Stimulated activated CD8-positive, alpha-beta memory T cell treated with anti-CD3 and anti-CD28 coated beads, Interleukin-2, amount 100 ng/mL, for 48 hours (primary cell): ENCODE data around the gene HLA-E.
"Not testable (repeated sequence)": the region's sequence is repeated elsewhere in the genome, so short reads cannot be mapped to it uniquely, and the experiment has no call there.

Source experiments
- DNase-seq, 2 donors: peaks; one replicate each; pipeline ENCODE4 v3.0.0-alpha.2; 2020; ENCODE audit warnings: low read depth in 2 of 2

HLA-E gene

GRCh38 chr6:30507849-30508827, 18.8 kb downstream of the HLA-E start:
- DNase-seq: no peak

DNA sequence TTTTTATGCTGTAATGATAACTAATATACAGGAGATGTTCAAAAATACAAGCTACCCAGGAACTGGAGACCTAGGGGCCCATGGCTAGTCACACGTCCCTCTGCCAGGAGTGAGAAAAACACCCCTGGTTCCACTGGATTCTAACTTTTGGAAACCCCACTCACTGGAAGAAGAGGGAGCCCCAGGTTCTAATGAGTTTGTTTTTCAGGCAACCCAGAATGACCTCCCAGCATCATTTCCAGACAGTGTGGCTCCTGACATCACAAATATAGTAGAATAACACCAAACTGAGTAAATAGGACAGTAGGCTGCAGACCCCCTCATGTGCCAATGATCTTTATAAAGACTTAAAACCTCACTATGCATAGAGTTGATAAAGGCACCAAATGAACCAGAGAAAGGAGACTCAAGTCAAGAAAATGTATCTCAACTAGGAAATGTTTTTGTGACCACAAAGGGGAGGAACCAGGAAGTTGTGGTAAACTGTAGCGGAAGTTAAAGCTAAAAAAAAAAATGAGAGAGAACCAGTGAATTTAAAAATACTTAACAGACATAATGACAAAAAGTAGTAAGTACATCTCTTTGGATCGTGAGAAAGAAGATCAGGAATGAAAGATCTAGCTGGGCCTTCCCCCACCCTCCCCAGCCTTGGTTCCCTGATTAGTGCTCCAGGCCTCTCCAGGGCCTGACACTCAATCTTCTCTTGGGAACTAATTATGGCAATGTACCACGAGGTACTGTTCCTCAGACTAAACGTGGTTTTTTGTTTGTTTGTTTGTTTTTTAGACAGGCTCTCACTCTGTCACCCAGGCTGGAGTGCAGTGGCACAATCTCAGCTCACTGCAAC, 19.8 kb downstream of the HLA-E start:
- DNase-seq: no peak

DNA sequence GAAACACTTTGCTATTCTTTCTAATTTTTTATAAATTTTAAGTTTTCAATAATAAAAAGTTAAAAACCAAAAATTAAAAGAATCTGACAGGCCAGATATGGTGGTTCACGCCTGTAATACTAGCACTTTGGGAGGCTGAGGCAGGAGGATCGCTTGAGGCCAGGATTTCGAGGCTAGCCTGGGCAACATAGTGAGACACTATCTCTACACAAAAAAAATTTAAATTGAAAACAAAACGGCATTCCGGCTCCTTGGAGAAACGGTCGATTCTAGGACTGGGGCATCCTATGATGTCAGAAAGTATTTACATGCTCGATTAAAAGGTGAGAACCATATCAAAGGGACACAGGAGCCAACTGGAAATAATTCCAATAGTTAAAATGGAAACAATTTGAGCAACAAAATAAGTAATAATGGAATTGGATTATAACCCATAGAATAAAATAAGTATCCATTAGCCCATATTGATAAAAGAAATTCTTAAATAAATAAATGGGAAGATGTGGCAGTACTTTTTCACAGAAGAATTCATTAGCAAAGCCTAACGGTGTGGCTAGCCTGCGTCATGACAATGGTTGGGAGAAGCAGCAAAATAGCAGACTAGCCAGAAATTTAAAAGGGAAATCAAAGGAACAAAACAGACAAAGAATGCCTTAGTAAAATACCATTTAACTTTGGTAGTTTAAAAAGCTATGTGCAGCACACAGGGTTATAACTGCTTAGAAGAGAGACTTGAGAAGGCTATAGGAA, 21.3 kb downstream of the HLA-E start:
- DNase-seq: no peak

DNA sequence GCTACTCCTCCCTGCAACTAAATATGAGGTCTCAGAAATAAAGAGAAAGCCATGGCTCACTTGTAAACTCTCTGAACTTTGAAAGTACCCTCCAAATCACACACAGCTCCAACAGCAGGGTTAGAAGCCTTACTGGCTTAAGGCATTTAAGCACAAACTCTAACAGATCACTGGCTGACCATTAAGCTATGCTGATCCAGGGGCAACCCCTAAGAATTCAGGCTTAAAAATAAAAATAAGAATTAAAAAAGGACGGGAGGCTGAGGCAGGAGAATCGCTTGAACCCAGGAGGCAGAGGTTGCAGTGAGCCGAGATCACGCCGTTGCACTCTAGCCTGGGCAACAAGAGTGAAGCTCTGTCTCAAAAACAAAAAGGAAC, 21.8 kb downstream of the HLA-E start:
- no peak for DNase-seq

DNA sequence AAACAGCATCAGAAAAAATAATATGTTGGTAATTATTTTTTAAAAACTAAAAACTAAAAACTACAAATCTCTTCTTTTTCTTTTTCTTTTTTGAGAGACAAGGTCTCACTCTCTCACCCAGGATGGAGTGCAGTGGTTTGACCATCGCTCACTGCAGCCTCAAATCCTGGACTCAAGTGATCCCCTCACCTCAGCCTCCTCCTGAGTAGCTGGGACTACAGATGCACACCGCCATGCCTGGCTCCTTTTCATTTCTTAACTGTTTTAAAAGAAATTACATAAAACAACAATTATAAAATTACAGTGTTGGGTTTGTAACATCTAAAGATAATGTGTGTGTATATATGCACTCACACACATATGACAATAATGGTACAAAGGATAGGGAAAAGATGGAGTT, 24.1 kb downstream of the HLA-E start:
- no peak for DNase-seq

DNA sequence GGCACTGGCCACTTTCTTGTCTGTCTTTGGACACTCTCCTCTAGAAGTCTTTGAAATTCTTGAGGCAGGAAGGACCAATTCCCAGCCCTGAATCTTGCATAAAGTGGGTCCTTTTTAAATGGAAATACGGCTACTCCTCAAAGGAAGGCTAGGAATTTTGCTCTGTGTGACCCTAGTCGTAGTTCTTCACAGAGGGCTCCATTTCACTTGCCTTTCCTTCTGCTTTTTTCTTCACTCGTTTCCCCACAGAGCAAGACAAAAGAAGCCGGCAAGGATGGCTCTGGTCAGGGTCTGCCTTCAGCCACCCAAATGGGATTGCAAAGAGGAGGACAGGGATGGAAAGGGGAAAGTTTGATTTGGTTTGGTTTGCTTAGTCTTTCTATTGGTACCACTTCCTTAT, 25.8 kb downstream of the HLA-E start:
- no peak for DNase-seq

- DNase-seq: peak; percentile 69 to 84
These were observed 26.8 kb downstream of the HLA-E start for GRCh38 chr6:30515944-30516753.

DNA sequence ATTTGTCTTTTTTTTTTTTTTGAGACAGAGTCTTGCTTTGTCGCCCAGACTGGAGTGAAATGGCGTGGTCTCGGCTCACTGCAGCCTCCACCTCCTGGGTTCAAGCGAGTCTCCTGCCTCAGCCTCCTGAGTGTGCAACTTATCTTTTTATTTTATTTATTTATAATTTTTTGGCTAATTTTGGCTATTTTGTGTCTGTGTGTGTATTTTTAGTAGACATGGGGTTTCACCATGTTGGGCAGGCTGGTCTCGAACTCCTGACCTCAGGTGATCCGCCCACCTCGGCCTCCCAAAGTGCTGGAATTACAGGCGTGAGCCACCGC, 27.4 kb downstream of the HLA-E start:
- DNase-seq: not testable (repeated sequence)

DNA sequence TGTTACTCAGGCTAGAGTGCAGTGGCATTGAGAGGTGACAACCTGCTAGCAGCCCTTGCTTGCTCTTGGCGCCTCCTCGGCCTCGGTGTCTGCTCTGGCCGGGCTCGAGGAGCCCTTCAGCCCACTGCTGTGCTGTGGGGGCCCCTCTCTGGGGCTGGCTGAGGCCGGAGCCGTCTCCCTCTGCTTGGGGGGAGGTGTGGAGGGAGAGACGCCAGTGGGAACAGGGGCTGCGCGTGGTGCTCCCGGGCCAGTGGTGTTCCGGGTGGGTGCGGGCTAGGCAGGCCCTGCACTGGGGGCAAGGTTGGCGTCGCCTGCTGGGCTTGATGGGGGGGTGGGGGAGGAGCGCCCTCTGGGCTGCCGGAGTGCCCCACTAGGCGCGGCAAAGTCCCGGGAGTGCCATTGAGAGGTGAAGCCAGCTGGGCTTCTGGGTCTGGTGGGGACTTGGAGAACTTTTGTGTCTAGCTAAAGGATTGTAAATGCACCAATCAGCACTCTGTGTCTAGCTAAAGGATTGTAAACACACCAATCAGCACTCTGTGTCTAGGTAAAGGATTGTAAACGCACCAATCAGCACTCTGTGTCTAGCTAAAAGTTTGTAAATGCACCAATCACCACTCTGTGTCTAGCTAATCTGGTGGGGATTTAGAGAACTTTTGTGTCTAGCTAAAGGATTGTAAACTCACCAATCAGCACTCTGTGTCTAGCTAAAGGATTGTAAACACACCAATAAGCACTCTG, 28.6 kb downstream of the HLA-E start:
- not testable (repeated sequence) for DNase-seq

- not testable (repeated sequence) for DNase-seq
These were observed 29.3 kb downstream of the HLA-E start for GRCh38 chr6:30518505-30519145.

DNA sequence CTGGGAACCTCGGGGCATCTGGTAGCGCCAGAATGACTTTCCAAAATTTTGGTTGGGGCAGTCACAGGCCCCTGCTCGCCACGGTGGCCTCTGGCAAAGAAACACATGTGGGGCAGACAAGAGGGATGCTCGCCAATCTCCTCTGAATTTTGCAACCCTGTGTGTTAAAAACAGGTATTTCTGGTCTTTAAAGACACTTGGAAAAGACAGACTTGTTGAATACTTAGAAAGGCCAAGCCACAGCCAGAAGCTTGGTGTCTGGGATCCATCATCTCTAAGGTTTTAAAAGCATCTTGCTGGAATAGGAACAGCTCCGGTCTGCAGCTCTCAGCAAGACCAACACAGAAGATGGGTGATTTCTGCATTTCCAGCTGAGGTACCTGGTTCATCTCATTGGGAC, 31.2 kb downstream of the HLA-E start:
- DNase-seq: no peak

DNA sequence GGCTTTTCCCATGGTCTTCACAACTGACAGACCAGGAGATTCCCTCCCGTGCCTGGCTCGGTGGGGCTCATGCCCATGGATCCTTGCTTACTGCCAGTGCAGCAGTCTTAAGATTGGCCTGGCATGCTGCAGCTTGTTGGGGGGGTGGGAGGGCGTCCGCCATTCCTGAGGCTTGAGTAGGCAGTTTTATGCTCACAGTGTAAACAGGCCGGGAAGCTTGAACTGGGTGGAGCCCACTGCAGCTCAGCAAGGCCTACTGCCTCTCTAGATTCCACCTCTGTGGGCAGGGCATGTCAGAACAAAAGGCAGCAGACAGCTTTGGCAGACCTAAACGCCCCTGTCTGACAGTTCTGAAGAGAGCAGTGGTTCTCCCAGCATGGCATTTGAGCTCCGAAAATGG, 31.8 kb downstream of the HLA-E start:
- not testable (repeated sequence) for DNase-seq

DNA sequence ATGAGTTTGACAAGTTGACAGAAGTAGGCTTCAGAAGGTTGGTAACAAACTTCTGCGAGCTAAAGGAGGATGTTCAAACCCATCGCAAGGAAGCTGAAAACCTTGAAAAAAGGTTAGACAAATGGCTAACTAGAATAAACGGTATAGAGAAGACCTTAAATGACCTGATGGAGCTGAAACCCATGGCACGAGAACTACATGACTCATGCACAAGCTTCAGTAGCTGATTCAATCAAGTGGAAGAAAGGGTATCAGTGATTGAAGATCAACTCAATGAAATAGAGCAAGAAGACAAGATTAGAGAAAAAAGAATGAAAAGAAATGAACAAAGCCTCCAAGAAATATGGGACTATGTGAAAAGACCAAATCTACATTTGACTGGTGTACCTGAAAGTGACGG, 32.6 kb downstream of the HLA-E start:
- DNase-seq: not testable (repeated sequence)

DNA sequence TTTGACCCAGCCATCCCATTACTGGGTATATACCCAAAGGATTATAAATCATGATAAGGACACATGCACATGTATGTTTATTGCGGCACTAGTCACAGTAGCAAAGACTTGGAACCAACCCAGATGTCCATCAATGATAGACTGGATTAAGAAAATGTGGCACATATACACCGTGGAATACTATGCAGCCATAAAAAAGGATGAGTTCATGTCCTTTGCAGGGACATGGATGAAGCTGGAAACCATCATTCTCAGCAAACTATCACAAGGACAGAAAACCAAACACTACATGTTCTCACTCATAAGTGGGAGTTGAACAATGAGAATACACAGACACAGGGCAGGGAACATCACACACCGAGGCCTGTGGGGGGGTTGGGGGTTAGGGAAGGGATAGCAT, 37.1 kb downstream of the HLA-E start:
- not testable (repeated sequence) for DNase-seq

- not testable (repeated sequence) for DNase-seq
These were observed 40.1 kb downstream of the HLA-E start for GRCh38 chr6:30529349-30529875.

DNA sequence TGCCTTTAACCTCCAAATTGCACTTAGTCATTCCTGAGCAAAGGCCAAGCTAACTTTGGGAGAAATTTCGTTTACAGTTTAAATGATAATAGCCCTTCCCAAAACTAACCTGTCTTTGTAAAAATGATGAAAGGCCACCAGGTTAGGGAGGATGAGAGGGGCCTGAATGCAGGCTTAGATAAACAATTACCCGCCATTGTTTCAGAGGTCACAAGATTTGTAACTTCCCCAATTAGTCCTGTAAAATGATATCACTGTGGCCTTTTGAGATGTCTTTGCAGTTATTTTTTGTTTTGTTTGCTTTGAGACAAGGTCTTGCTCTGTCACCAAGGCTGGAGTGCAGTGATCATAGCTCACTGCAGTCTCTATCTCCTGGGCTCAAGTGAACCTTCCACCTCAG, 40.7 kb downstream of the HLA-E start:
- DNase-seq: no peak

- no peak for DNase-seq
These were observed 44.4 kb downstream of the HLA-E start for GRCh38 chr6:30533460-30534294.

- DNase-seq: no peak
These were observed 48.6 kb downstream of the HLA-E start for GRCh38 chr6:30537931-30538330.
